SJSA1 (cell line): ENCODE data around the gene WWTR1. TPM values are rescaled to one million over a fixed set of nuclear protein-coding genes. Genes with fewer than 3 reads are reported as not detected.

Experiments
- DNase-seq, 2 experiments: peaks; one replicate each; pipeline ENCODE4 v3.0.0-alpha.2; 2015 to 2020; ENCODE audit warnings: low spot score in 2 of 2, low read depth in 1 of 2
- H3K27ac ChIP-seq: fragments of 250-450 bp; sonication (Bioruptor Pico); 2 replicates; pipeline ENCODE4 v1.5.1; 2020; ENCODE audit warnings: mild to moderate bottlenecking, moderate library complexity
- H3K27me3 ChIP-seq: fragments of 250-450 bp; sonication (Bioruptor Pico); replicated peaks from 2 replicates; pipeline ENCODE4 v1.5.1; 2020; ENCODE audit warnings: mild to moderate bottlenecking, moderate library complexity
- H3K36me3 ChIP-seq: fragments of 250-450 bp; sonication (Bioruptor Pico); 2 replicates; pipeline ENCODE4 v1.5.1; 2020; ENCODE audit warnings: mild to moderate bottlenecking
- H3K4me1 ChIP-seq: fragments of 250-450 bp; sonication (Bioruptor Pico); replicated peaks from 2 replicates; pipeline ENCODE4 v1.6.1; 2021; ENCODE audit warnings: mild to moderate bottlenecking
- H3K4me3 ChIP-seq: fragments of 250-450 bp; sonication (Bioruptor Pico); 2 replicates; pipeline ENCODE4 v1.5.1; 2020; ENCODE audit warnings: mild to moderate bottlenecking
- H3K9me3 ChIP-seq: fragments of 250-450 bp; sonication (Bioruptor Pico); replicated peaks from 2 replicates; pipeline ENCODE4 v1.5.1; 2020; ENCODE audit warnings: mild to moderate bottlenecking
- total RNA-seq: library from RNA; depleted of rRNA; stranded (reverse); fragments of >200 nt; shearing (Covaris generic); gene quantifications from 2 replicates; pipeline ENCODE4 v1.2.3, GENCODE V29; 2014; rRNA removed

WWTR1 gene
- total RNA-seq, 1 experiment from 2014 or later = 43.0 TPM

DNA sequence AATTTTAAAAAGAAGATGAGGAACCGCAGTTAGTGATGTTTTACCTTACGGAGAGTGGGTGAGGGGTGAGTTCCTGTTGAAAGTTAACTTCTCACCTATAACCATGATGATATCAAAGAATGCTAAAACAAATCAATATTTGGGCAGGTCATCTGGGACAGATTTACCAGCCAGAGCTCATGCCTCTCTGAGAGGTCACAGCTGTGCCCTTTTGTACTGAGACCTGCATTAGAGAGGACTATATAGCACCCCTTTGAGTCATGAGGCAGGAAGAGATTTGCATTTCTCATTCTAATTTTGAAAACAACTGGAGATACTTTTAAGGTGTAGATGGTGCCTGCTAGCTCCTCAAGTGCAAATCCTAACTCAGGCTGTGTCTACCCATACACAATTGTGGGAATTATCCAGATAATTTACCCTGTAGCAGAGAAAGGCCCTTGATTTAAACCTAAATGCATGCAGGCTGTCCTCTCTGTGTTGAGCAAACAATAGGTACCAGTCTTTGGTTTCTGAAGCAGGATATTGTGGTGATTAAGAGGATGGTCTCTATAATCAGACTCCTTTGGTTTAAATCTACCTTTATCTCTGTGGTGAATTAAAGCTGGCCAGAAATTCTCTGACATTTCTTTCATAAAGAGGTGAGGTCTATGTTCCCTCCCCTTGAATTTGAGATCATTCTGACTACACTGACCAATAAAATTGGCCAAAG, 189.2 kb downstream of the WWTR1 start:
- Histone ChIP-seq H3K27me3 (no peaks in the 10 kb centered on the region), H3K4me1 (peaks cover 60% of the 10 kb centered on the region), H3K36me3 (no peaks in the 10 kb centered on the region), H3K27ac (no peak overlapping the region), H3K4me3 (no peak overlapping the region), H3K9me3 (no peaks in the 10 kb centered on the region)
- DNase-seq = no peak

Other genes starting within 250 kb of the WWTR1 start
- not detected in 2 replicates for gene TM4SF4, start 183.3 kb downstream of the WWTR1 start, total RNA-seq
- gene COMMD2, start 94.5 kb upstream of the WWTR1 start, total RNA-seq = 62.8 and 70.3 TPM in 2 replicates
- 0.31 TPM in 1 of 2 replicates, not detected in the other for gene ANKUB1, start 134.5 kb upstream of the WWTR1 start, total RNA-seq
- 30.0 and 43.5 TPM in 2 replicates for gene RNF13, start 155.2 kb upstream of the WWTR1 start, total RNA-seq